K562 (cell line): Measurements from ENCODE around the gene PCED1B. TPM values are rescaled to one million over a fixed set of nuclear protein-coding genes. Genes with fewer than 3 reads are reported as not detected.

Source experiments
- ATAC-seq: fragments of 200-7000 bp; cut with Tn5 transposase; 3 replicates; pipeline ENCODE4 v1.9.1; 2020; ENCODE audit warnings: moderate library complexity
- BruUV-seq: library from RNA; stranded (reverse); fragments of 400-500 nt; replicated peaks from 2 replicates; lab custom pipeline; 2021; lab: Mats Ljungman, UMichigan
- CTCF ChIA-PET: fragments of 300-600 bp; formaldehyde crosslinking; extraction: SDS; loops from one replicate; lab custom pipeline; 2021; ENCODE audit warnings: low intra/inter-chr PET ratio; lab: Yijun Ruan, JAX
- POLR2A ChIA-PET: fragments of 300-600, 350-650 bp; sonication (Branson Sonifier 250); formaldehyde crosslinking; extraction: SDS; loops from one replicate; lab custom pipeline; 2021; ENCODE audit warnings: antibody characterized with exemption, inconsistent platforms; lab: Yijun Ruan, JAX
- DNase-seq, 4 experiments: peaks; one replicate each; pipeline versions ENCODE4 v3.0.0 to v3.0.0-alpha.2; 2011 to 2018; ENCODE audit warnings: low spot score in 3 of 4, mixed read lengths in 3 of 4; ENCODE audit errors: extremely low read depth in 1 of 4
- FAIRE-seq: peaks from 2 replicates; lab custom pipeline; 2011; peaks lifted over from hg19 to GRCh38; lab: Jason Lieb, UNC
- H2AFZ ChIP-seq: 2 replicates; pipeline ENCODE4 v1.6.0; 2011; ENCODE audit warnings: low read depth, low read length, control low read depth, inconsistent platforms
- H3K27ac ChIP-seq: fragments of 200-600 bp; 3 replicates; pipeline ENCODE4 v1.8.0; 2011; ENCODE audit warnings: low read depth, mild to moderate bottlenecking, control low read depth, inconsistent platforms, low read length, moderate library complexity, mixed read lengths; ENCODE audit errors: extremely low read depth
- H3K27me3 ChIP-seq, 2 experiments: fragments of 300-600 bp in 1 of 2; 2 replicates in 1 of 2; 3 replicates in 1 of 2; pipeline versions ENCODE4 v1.6.0 to v1.8.0; 2011; ENCODE audit warnings: inconsistent platforms in 2 of 2, low read length in 2 of 2, mild to moderate bottlenecking in 1 of 2, mixed read lengths in 1 of 2, moderate library complexity in 1 of 2; ENCODE audit not compliant: control insufficient read depth in 2 of 2, insufficient read depth in 2 of 2
- H3K36me3 ChIP-seq: fragments of 300-600 bp; 3 replicates; pipeline ENCODE4 v1.8.0; 2011; ENCODE audit warnings: mild to moderate bottlenecking, low read length, inconsistent platforms; ENCODE audit not compliant: control insufficient read depth, insufficient read depth
- H3K4me1 ChIP-seq, 2 experiments: fragments of 200-600 bp in 1 of 2; replicated peaks in 1 of 2; 2 replicates in 1 of 2; 3 replicates in 1 of 2; pipeline versions ENCODE4 v1.5.1 to v1.8.0; 2011; ENCODE audit warnings: inconsistent platforms in 2 of 2, low read length in 2 of 2, mild to moderate bottlenecking in 1 of 2, mixed read lengths in 1 of 2, moderate library complexity in 1 of 2; ENCODE audit not compliant: control insufficient read depth in 2 of 2, insufficient read depth in 2 of 2
- H3K4me2 ChIP-seq: 2 replicates; pipeline ENCODE4 v1.6.1; 2011; ENCODE audit warnings: low read length, control low read depth, inconsistent platforms, mixed read lengths; ENCODE audit not compliant: insufficient read depth
- H3K4me3 ChIP-seq: fragments of 200-600 bp; sonication (generic), shearing (Covaris generic); 2 replicates; pipeline ENCODE4 v1.5.1; 2016; ENCODE audit warnings: control low read depth, inconsistent platforms
- H3K79me2 ChIP-seq: fragments of 200-600 bp; 3 replicates; pipeline ENCODE4 v1.8.0; 2011; ENCODE audit warnings: low read length, inconsistent platforms; ENCODE audit not compliant: control insufficient read depth, insufficient read depth
- H3K9ac ChIP-seq, 2 experiments: 2 replicates each; pipeline versions ENCODE4 v1.6.0 to v1.6.1; 2011; ENCODE audit warnings: low read depth in 2 of 2, low read length in 2 of 2, control low read depth in 1 of 2, inconsistent platforms in 1 of 2, mild to moderate bottlenecking in 1 of 2, mixed read lengths in 1 of 2; ENCODE audit not compliant: insufficient read depth in 1 of 2
- H3K9me1 ChIP-seq: one replicate; pipeline ENCODE4 v1.6.0; 2011; ENCODE audit warnings: inconsistent platforms, mild to moderate bottlenecking, low read length, moderate library complexity; ENCODE audit not compliant: control insufficient read depth, insufficient read depth
- H3K9me3 ChIP-seq: replicated peaks from 2 replicates; pipeline ENCODE4 v1.5.1; 2011; ENCODE audit warnings: low read depth, low read length, inconsistent platforms; ENCODE audit not compliant: control insufficient read depth, insufficient read depth
- H4K20me1 ChIP-seq: replicated peaks from 2 replicates; pipeline ENCODE4 v1.6.1; 2011; ENCODE audit warnings: low read length, inconsistent platforms, mixed read lengths; ENCODE audit not compliant: control insufficient read depth, insufficient read depth
- BRD4 ChIP-seq: fragments of 200-600 bp; sonication (generic); IDR thresholded peaks from 2 replicates; pipeline ENCODE4 v1.6.1; 2017; ENCODE audit warnings: inconsistent platforms
- FIP1L1 ChIP-seq: fragments of 200-400 bp; formaldehyde crosslinking; IDR thresholded peaks from 2 replicates; pipeline ENCODE4 v1.6.1; 2018; ENCODE audit warnings: mild to moderate bottlenecking, low read depth, low read length; ENCODE audit not compliant: poor library complexity, severe bottlenecking
- GABPA ChIP-seq: fragments of 200-800 bp; sonication (Bioruptor generic); conservative IDR thresholded peaks from 2 replicates; pipeline ENCODE4 v1.6.1; 2016; ENCODE audit warnings: low read depth, missing genetic modification characterization, missing compliant biosample characterization
- KDM4B ChIP-seq, 2 experiments: fragments of 450-650 bp in 1 of 2; sonication (generic) in 1 of 2; IDR thresholded peaks; 2 replicates each; pipeline ENCODE4 v1.6.1; 2016 to 2017; ENCODE audit warnings: borderline replicate concordance in 2 of 2, antibody characterized with exemption in 1 of 2, low read depth in 1 of 2, mild to moderate bottlenecking in 1 of 2
- MBD1 ChIP-seq: fragments of 250-450 bp; sonication (Bioruptor Pico); IDR thresholded peaks from 2 replicates; pipeline ENCODE4 v1.8.0; 2022; ENCODE audit warnings: inconsistent platforms
- NFRKB ChIP-seq: fragments of 450-650 bp; IDR thresholded peaks from 2 replicates; pipeline ENCODE4 v1.6.1; 2016; ENCODE audit warnings: low read depth
- SPI1 ChIP-seq: IDR thresholded peaks from 2 replicates; pipeline ENCODE4 v1.6.1; 2011; ENCODE audit warnings: low read depth, low read length, control low read depth, borderline replicate concordance
- TEAD2 ChIP-seq: fragments of 450-650 bp; IDR thresholded peaks from 2 replicates; pipeline ENCODE4 v1.6.1; 2016; ENCODE audit warnings: missing genetic modification characterization, control low read depth, missing compliant biosample characterization
- ZNF584 ChIP-seq: fragments of 200-800 bp; sonication (Bioruptor generic); IDR thresholded peaks from 2 replicates; pipeline ENCODE4 v1.6.1; 2016; ENCODE audit warnings: low read depth, mild to moderate bottlenecking, missing genetic modification characterization, missing compliant biosample characterization
- WGBS: fragments of 100-300 bp; shearing (Covaris generic); methylation state at CpG from one replicate; pipeline ENCODE4 v1.1.6; 2016; ENCODE audit warnings: low coverage, mixed read lengths; ENCODE audit not compliant: insufficient coverage; ENCODE audit errors: missing lambda C conversion rate; 5-methylcytosine and 5-hydroxymethylcytosine counted together
- in situ Hi-C: fragments of 300-500 bp; cut with MboI; formaldehyde crosslinking; loops from 4 replicates; pipeline ENCODE4 v1.15.0; 2018; ENCODE audit warnings: inconsistent platforms, mixed read lengths
- intact Hi-C: fragments of 100-400 bp; cut with micrococcal nuclease; formaldehyde crosslinking; loops from 2 replicates; pipeline ENCODE4 v1.14.2; 2022
- polyA plus RNA-seq, 8 experiments: library from polyadenylated mRNA; depleted of rRNA in 4 of 8; stranded (reverse) in 5 of 8; unstranded in 3 of 8; fragments of >200 nt; fragmentation: Nextera tagmentation in 2 of 8; fragmentation: Illumina TruSeq in 1 of 8; extraction: Ambion mirVana in 2 of 8; extraction: Trizol in 1 of 8; gene quantifications; 2 replicates each; pipeline versions ENCODE4 v1.2.1 to v1.2.3, GENCODE V29; 2011 to 2014; ENCODE audit warnings: inconsistent platforms in 1 of 8, missing spikeins in 1 of 8
- total RNA-seq, 7 experiments: library from RNA; depleted of rRNA in 6 of 7; stranded (reverse); fragments of >200 nt in 6 of 7; fragmentation: Illumina TruSeq in 2 of 7; extraction: Trizol in 2 of 7; gene quantifications; 2 replicates each; pipeline versions ENCODE4 v1.2.1 to v1.2.3, GENCODE V29; 2011 to 2021; ENCODE audit warnings: low replicate concordance in 1 of 7

PCED1B gene
- total and polyA plus RNA-seq, 9 of the 15 experiments (the other 6 are each of a cell fraction or from before 2014, with no cell fraction given), result 1.2 to 9.3 (median 2.5) TPM

DNA sequence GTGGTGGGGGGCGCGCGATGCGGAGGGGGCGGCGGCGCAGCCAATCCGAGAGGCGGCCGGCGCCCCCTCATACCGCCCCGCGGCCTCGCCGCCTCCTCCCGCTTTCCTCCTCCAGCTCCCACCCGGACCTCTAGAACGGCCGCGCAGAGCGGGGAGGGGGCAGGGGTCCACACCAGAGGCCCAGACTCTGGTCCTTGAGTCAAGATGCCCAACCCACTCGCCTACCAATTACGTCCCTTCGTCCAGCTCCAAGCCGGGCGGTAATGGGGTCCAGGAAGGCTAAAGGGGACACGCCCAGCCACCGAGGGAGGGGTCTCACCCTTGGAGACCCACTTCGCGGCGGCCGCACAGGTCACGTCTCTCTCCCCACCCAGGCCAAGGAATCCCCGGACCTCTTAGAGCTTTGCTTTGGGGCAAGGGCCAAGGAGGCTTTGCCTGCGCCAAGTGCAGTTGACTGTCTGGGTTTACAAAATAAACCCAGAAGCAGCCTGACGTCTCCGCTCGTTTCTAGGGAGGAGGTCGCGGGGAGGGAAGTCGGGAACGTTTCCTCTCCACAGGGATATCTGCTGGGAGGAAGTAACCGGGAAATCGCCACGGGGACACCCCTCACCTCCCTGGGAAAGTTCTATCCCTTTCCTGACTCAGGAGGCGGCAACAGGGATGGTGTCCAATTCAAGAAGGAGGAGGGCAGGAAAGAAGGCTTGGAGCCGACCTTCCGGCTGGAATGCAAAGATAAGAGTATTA lies 732 bp downstream of the PCED1B start:
- no TSS peak for BruUV-seq
- ChIA-PET POLR2A (interaction anchor here (0.8 to 3.1 kb wide), 3 partner anchors 10 to 329 kb away, joined by 3 to 21 read pairs (median 4); no protein-coding TSS in a partner anchor), CTCF (interaction anchor here (1.8 kb wide), 1 partner anchor 318 kb away, joined by 4 read pairs; no protein-coding TSS in a partner anchor)
- in situ Hi-C loops, result no loop called here
- Histone ChIP-seq H3K4me2 (peak overlapping the region; percentile 87), H3K36me3 (no peaks in the 10 kb centered on the region), H3K9ac (peak overlapping the region; percentile 50 to 92; a peak in 3 of 4 replicates), H3K9me3 (no peaks in the 10 kb centered on the region), H4K20me1 (no peaks in the 10 kb centered on the region), H3K27me3 (no peaks in the 10 kb centered on the region; a peak in 1 of 5 replicates), H3K9me1 (no peaks in the 10 kb centered on the region), H2AFZ (peak overlapping the region; percentile 93), H3K4me1 (peaks cover 15 to 21% of the 10 kb centered on the region in 2 experiments), H3K27ac (peak overlapping the region; percentile 54; the same call in 2 of the 3 replicates), H3K79me2 (no peaks in the 10 kb centered on the region; the same call in 2 of the 3 replicates), H3K4me3 (peak overlapping the region; percentile 53)
- 12% methylated on average over 34 of the region's 49 CpGs for WGBS
- intact Hi-C loops, result loop anchor here (2.0 to 5.0 kb wide), 6 partner anchors 87 to 317 kb away; no protein-coding TSS in a partner anchor
- DNase-seq, result peak; percentile 27 to 59 (median 38)
- FAIRE-seq, result no peak
- peak; percentile 46 for ATAC-seq
- TF ChIP-seq FIP1L1 (peak; percentile 33), MBD1 (CRISPR knock-in tag) (no peak), ZNF584 (CRISPR knock-in tag) (0 out of 2 replicates have a peak, but pooled peaks have one; percentile 0), GABPA (peak; percentile 30), TEAD2 (tag) (no peak), NFRKB (peak; percentile 56; the same call in 1 of the 2 replicates), BRD4 (0 out of 2 replicates have a peak, but pooled peaks have one; percentile 55), KDM4B (IDR thresholded peaks at IDR 0.05; ENCODE audit: borderline replicate concordance in 2 of 2, low read depth in 1 of 2) (0 out of 4 replicates have a peak, but pooled peaks of 1 of the 2 experiments have one; percentile 25), SPI1 (peak; percentile 11; the same call in 1 of the 2 replicates)
